Measurements from ENCODE around the gene LRRK2. TPM values are rescaled to one million over a fixed set of nuclear protein-coding genes. Genes with fewer than 3 reads are reported as not detected.

The LRRK2 gene
- total and polyA plus RNA-seq, 2 of the 13 experiments (the other 11 are each of a cell fraction or from before 2014, with no cell fraction given), result not detected

- TF ChIP-seq ZNF646 (CRISPR knock-in tag; IDR thresholded peaks at IDR 0.05) (no peak), NR0B2 (CRISPR knock-in tag; IDR thresholded peaks at IDR 0.05) (no peak), ZNF639 (CRISPR knock-in tag; conservative IDR thresholded peaks at IDR 0.05) (no peak), ARNTL (CRISPR knock-in tag; IDR thresholded peaks at IDR 0.05) (no peak), SATB2 (CRISPR knock-in tag; IDR thresholded peaks at IDR 0.05) (no peak), ZNF333 (CRISPR knock-in tag; IDR thresholded peaks at IDR 0.05; ENCODE audit: borderline replicate concordance) (no peak), ISX (CRISPR knock-in tag; conservative IDR thresholded peaks at IDR 0.05) (no peak), TRAFD1 (CRISPR knock-in tag; IDR thresholded peaks at IDR 0.05; ENCODE audit: borderline replicate concordance) (no peak), BATF2 (CRISPR knock-in tag; IDR thresholded peaks at IDR 0.05) (no peak), ZFP36L1 (CRISPR knock-in tag; IDR thresholded peaks at IDR 0.05) (no peak), TBX2 (CRISPR knock-in tag; IDR thresholded peaks at IDR 0.05; ENCODE audit: borderline replicate concordance) (no peak)
Measured at GRCh38 chr12:40390980-40391379, 166.2 kb downstream of the LRRK2 start (continued).
